COLO668 (cell line): ENCODE results near the gene INO80D.
"Not testable (repeated sequence)": the region's sequence is repeated elsewhere in the genome, so short reads cannot be mapped to it uniquely, and the experiment has no call there.

ENCODE experiments used
- DNase-seq: peaks from one replicate; lab custom pipeline; 2025; ENCODE audit not compliant: unreplicated experiment; lab: John Stamatoyannopoulos, UW

The INO80D gene

GRCh38 chr2:206084870-206085741 is 868 bp downstream of the INO80D start:
- DNase-seq: peak; percentile 53

- DNase-seq: peak; percentile 38
These were observed 1.5 kb downstream of the INO80D start for GRCh38 chr2:206084439-206084869.

GRCh38 chr2:206083602-206084438 is 2.2 kb downstream of the INO80D start:
- DNase-seq: peak; percentile 21

GRCh38 chr2:206082298-206082843 is 3.6 kb downstream of the INO80D start:
- DNase-seq: no peak

GRCh38 chr2:206080927-206081326 is 5.0 kb downstream of the INO80D start:
- no peak for DNase-seq

GRCh38 chr2:206079699-206080465 is 6.1 kb downstream of the INO80D start:
- peak; percentile 7 for DNase-seq

GRCh38 chr2:206077879-206078278 is 8.1 kb downstream of the INO80D start:
- not testable (repeated sequence) for DNase-seq

- DNase-seq: no peak
These were observed 10.9 kb downstream of the INO80D start for GRCh38 chr2:206075113-206075512.

GRCh38 chr2:206071807-206072206 is 14.2 kb downstream of the INO80D start:
- DNase-seq: no peak

- no peak for DNase-seq
These were observed 16.6 kb downstream of the INO80D start for GRCh38 chr2:206069417-206069816.

GRCh38 chr2:206068207-206068606 is 17.8 kb downstream of the INO80D start:
- no peak for DNase-seq

GRCh38 chr2:206064077-206064476 is 21.9 kb downstream of the INO80D start:
- DNase-seq: no peak

GRCh38 chr2:206063635-206064034 is 22.3 kb downstream of the INO80D start:
- no peak for DNase-seq

GRCh38 chr2:206062724-206063123 is 23.2 kb downstream of the INO80D start:
- DNase-seq: no peak

GRCh38 chr2:206056286-206056685 is 29.7 kb downstream of the INO80D start:
- no peak for DNase-seq

GRCh38 chr2:206054952-206055351 is 31.0 kb downstream of the INO80D start:
- no peak for DNase-seq

GRCh38 chr2:206051912-206052311 is 34.1 kb downstream of the INO80D start:
- no peak for DNase-seq

GRCh38 chr2:206049392-206049791 is 36.6 kb downstream of the INO80D start:
- no peak for DNase-seq

GRCh38 chr2:206045251-206045650 is 40.7 kb downstream of the INO80D start:
- DNase-seq: no peak

GRCh38 chr2:206040525-206040924 is 45.4 kb downstream of the INO80D start:
- no peak for DNase-seq

- not testable (repeated sequence) for DNase-seq
These were observed 50.6 kb downstream of the INO80D start for GRCh38 chr2:206035393-206035792.
